H1 (cell line): ENCODE data around the gene TBC1D17. TPM values are rescaled to one million over a fixed set of nuclear protein-coding genes. Genes with fewer than 3 reads are reported as not detected.
A peak's percentile ranks its signal among the peaks of the same experiment; 100 is the strongest.

ENCODE experiments used
- CTCF ChIA-PET: fragments of 300-600 bp; sonication (Branson Sonifier 250); formaldehyde crosslinking; loops from one replicate; lab custom pipeline; 2021; ENCODE audit not compliant: partially characterized antibody; lab: Charles Lee
- POLR2A ChIA-PET: fragments of 300-600 bp; sonication (Branson Sonifier 250); formaldehyde crosslinking; loops from one replicate; lab custom pipeline; 2021; ENCODE audit warnings: inconsistent platforms; ENCODE audit not compliant: partially characterized antibody; lab: Charles Lee
- DNase-seq, 2 experiments: peaks; one replicate each; pipeline versions ENCODE4 v3.0.0 to v3.0.0-alpha.2; 2010 to 2022; ENCODE audit warnings: low spot score in 2 of 2, low read depth in 1 of 2, mixed read lengths in 1 of 2
- FAIRE-seq: peaks from 2 replicates; lab custom pipeline; 2011; peaks lifted over from hg19 to GRCh38; lab: Jason Lieb, UNC
- H2AFZ ChIP-seq: 2 replicates; pipeline ENCODE4 v1.8.1; 2012; ENCODE audit warnings: low read length, inconsistent platforms
- H2AK5ac ChIP-seq: 2 replicates; pipeline ENCODE4 v1.6.1; 2013; ENCODE audit warnings: low read depth, low read length
- H2BK120ac ChIP-seq: replicated peaks from 2 replicates; pipeline ENCODE3; 2013; ENCODE audit warnings: low read depth, low read length, inconsistent platforms
- H2BK12ac ChIP-seq: 2 replicates; pipeline ENCODE4 v1.6.1; 2013; ENCODE audit warnings: low read depth, low read length
- H2BK15ac ChIP-seq: 2 replicates; pipeline ENCODE4 v1.6.1; 2013; ENCODE audit warnings: low read length
- H2BK20ac ChIP-seq: 2 replicates; pipeline ENCODE4 v1.6.1; 2013; ENCODE audit warnings: low read length
- H2BK5ac ChIP-seq: 2 replicates; pipeline ENCODE4 v1.6.1; 2013; ENCODE audit warnings: low read depth, low read length
- H3K14ac ChIP-seq: 2 replicates; pipeline ENCODE4 v1.6.1; 2013; ENCODE audit warnings: inconsistent platforms; ENCODE audit not compliant: insufficient read length
- H3K18ac ChIP-seq: 2 replicates; pipeline ENCODE4 v1.6.1; 2013; ENCODE audit warnings: low read length; ENCODE audit errors: extremely low read depth
- H3K23ac ChIP-seq: 2 replicates; pipeline ENCODE4 v1.6.1; 2013; ENCODE audit warnings: inconsistent platforms; ENCODE audit not compliant: insufficient read length
- H3K23me2 ChIP-seq: 2 replicates; pipeline ENCODE4 v1.6.1; 2013; ENCODE audit warnings: low read depth, low read length
- H3K27ac ChIP-seq: 2 replicates; pipeline ENCODE4 v1.6.1; 2011; ENCODE audit warnings: low read depth, low read length, inconsistent platforms
- H3K27me3 ChIP-seq, 4 experiments: replicated peaks in 1 of 4; 1 replicate in 1 of 4; 2 replicates in 3 of 4; pipeline versions ENCODE4 v1.6.1 to v1.8.1; 2011 to 2013; ENCODE audit warnings: low read length in 3 of 4, mild to moderate bottlenecking in 3 of 4, inconsistent platforms in 2 of 4, mixed read lengths in 2 of 4, moderate library complexity in 1 of 4; ENCODE audit not compliant: control insufficient read depth in 3 of 4, insufficient read depth in 3 of 4; ENCODE audit errors: extremely low read depth in 1 of 4
- H3K36me3 ChIP-seq, 4 experiments: 2 replicates each; pipeline versions ENCODE4 v1.6.1 to v1.8.1; 2011 to 2013; ENCODE audit warnings: mild to moderate bottlenecking in 4 of 4, low read length in 3 of 4, moderate library complexity in 2 of 4, control low read depth in 1 of 4, inconsistent platforms in 1 of 4; ENCODE audit not compliant: insufficient read depth in 4 of 4, control insufficient read depth in 2 of 4
- H3K4ac ChIP-seq: replicated peaks from 2 replicates; pipeline ENCODE3; 2013; ENCODE audit warnings: low read length, low read depth, mixed read lengths, inconsistent platforms; ENCODE audit not compliant: insufficient read length
- H3K4me1 ChIP-seq, 4 experiments: replicated peaks in 1 of 4; 1 replicate in 1 of 4; 2 replicates in 3 of 4; pipeline versions ENCODE4 v1.6.1 to v1.8.1; 2011 to 2013; ENCODE audit warnings: low read length in 3 of 4, inconsistent platforms in 2 of 4, mixed read lengths in 1 of 4; ENCODE audit not compliant: insufficient read depth in 4 of 4, control insufficient read depth in 3 of 4
- H3K4me2 ChIP-seq, 2 experiments: 2 replicates each; pipeline versions ENCODE4 v1.6.1 to v1.8.1; 2011 to 2013; ENCODE audit warnings: low read depth in 2 of 2, low read length in 2 of 2, control low read depth in 1 of 2, inconsistent platforms in 1 of 2, mild to moderate bottlenecking in 1 of 2; ENCODE audit not compliant: insufficient read depth in 1 of 2
- H3K4me3 ChIP-seq, 4 experiments: fragments of 200-600, 300-600 bp in 1 of 4; sonication (generic), shearing (Covaris generic), sonication (Bioruptor Twin) in 1 of 4; 2 replicates each; pipeline versions ENCODE4 v1.5.1 to v1.8.1; 2011 to 2016; ENCODE audit warnings: low read length in 4 of 4, low read depth in 3 of 4, control low read depth in 2 of 4, inconsistent platforms in 2 of 4, mild to moderate bottlenecking in 2 of 4, mixed read lengths in 1 of 4, moderate library complexity in 1 of 4; ENCODE audit not compliant: insufficient read depth in 2 of 4; ENCODE audit errors: extremely low read depth in 1 of 4
- H3K56ac ChIP-seq: replicated peaks from 2 replicates; pipeline ENCODE3; 2013; ENCODE audit warnings: low read depth, mild to moderate bottlenecking, mixed read lengths, low read length, inconsistent platforms; ENCODE audit not compliant: insufficient read length
- H3K79me1 ChIP-seq: 2 replicates; pipeline ENCODE4 v1.6.1; 2013; ENCODE audit warnings: low read depth, low read length, control low read depth
- H3K79me2 ChIP-seq, 2 experiments: 2 replicates each; pipeline versions ENCODE4 v1.6.1 to v1.8.1; 2012 to 2013; ENCODE audit warnings: low read length in 2 of 2, mild to moderate bottlenecking in 2 of 2, inconsistent platforms in 1 of 2; ENCODE audit not compliant: insufficient read depth in 2 of 2, control insufficient read depth in 1 of 2
- H3K9ac ChIP-seq, 4 experiments: replicated peaks in 1 of 4; 1 replicate in 1 of 4; 2 replicates in 3 of 4; pipeline versions ENCODE4 v1.6.1 to v1.8.1; 2011 to 2013; ENCODE audit warnings: low read depth in 3 of 4, low read length in 3 of 4, control low read depth in 2 of 4, mild to moderate bottlenecking in 2 of 4, moderate library complexity in 2 of 4, inconsistent platforms in 1 of 4; ENCODE audit errors: extremely low read depth in 1 of 4
- H3K9me3 ChIP-seq, 2 experiments: 2 replicates each; pipeline versions ENCODE4 v1.6.1 to v1.8.1; 2012 to 2013; ENCODE audit warnings: mild to moderate bottlenecking in 2 of 2, moderate library complexity in 2 of 2, control low read depth in 1 of 2, inconsistent platforms in 1 of 2, low read depth in 1 of 2, low read length in 1 of 2, mixed read lengths in 1 of 2; ENCODE audit not compliant: insufficient read depth in 2 of 2
- H4K20me1 ChIP-seq, 2 experiments: replicated peaks in 1 of 2; 2 replicates each; pipeline versions ENCODE3 to v1.8.1; 2011 to 2013; ENCODE audit warnings: inconsistent platforms in 2 of 2, low read length in 2 of 2, mild to moderate bottlenecking in 1 of 2; ENCODE audit not compliant: insufficient read depth in 2 of 2, control insufficient read depth in 1 of 2
- H4K5ac ChIP-seq: 2 replicates; pipeline ENCODE4 v1.6.1; 2013; ENCODE audit warnings: low read length, low read depth, mixed read lengths, inconsistent platforms; ENCODE audit not compliant: insufficient read length
- H4K8ac ChIP-seq: 2 replicates; pipeline ENCODE4 v1.8.0; 2013; ENCODE audit warnings: mild to moderate bottlenecking, moderate library complexity, low read length, inconsistent platforms; ENCODE audit not compliant: insufficient read depth; ENCODE audit errors: extremely low read depth
- H4K91ac ChIP-seq: replicated peaks from 2 replicates; pipeline ENCODE3; 2013; ENCODE audit warnings: low read length, mixed read lengths, inconsistent platforms; ENCODE audit not compliant: insufficient read length
- FOSL1 ChIP-seq: IDR thresholded peaks from 2 replicates; pipeline ENCODE4 v1.6.1; 2011; ENCODE audit warnings: mild to moderate bottlenecking, low read depth, low read length, moderate library complexity; ENCODE audit not compliant: insufficient read depth
- GTF2F1 ChIP-seq: IDR thresholded peaks from 2 replicates; pipeline ENCODE4 v1.6.1; 2012; ENCODE audit warnings: low read depth, low read length, improper control_type of control experiment, borderline replicate concordance
- MAFK ChIP-seq: IDR thresholded peaks from 2 replicates; pipeline ENCODE4 v1.6.1; 2012; ENCODE audit warnings: low read depth, mild to moderate bottlenecking, improper control_type of control experiment, low read length
- RXRA ChIP-seq: IDR thresholded peaks from 2 replicates; pipeline ENCODE4 v1.6.1; 2011; ENCODE audit warnings: low read depth, mild to moderate bottlenecking, low read length, moderate library complexity; ENCODE audit not compliant: insufficient read depth
- SP1 ChIP-seq: IDR thresholded peaks from 2 replicates; pipeline ENCODE4 v1.6.1; 2011; ENCODE audit warnings: low read depth, low read length
- SRF ChIP-seq: IDR thresholded peaks from 2 replicates; pipeline ENCODE4 v1.6.1; 2011; ENCODE audit warnings: mild to moderate bottlenecking, low read depth, low read length, moderate library complexity
- WGBS, 2 experiments: shearing (Covaris generic) in 1 of 2; methylation state at CpG; one replicate each; pipeline versions ENCODE4 v1.1.6 to v1.1.7; 2013 to 2015; ENCODE audit warnings: low lambda C conversion rate in 2 of 2, mixed read lengths in 2 of 2, inconsistent platforms in 1 of 2, low coverage in 1 of 2, missing lambda C conversion rate in 1 of 2; ENCODE audit not compliant: insufficient replicate concordance in 2 of 2, insufficient coverage in 1 of 2, insufficient read length in 1 of 2; ENCODE audit errors: extremely low coverage in 1 of 2, missing lambda C conversion rate in 1 of 2; 5-methylcytosine and 5-hydroxymethylcytosine counted together
- polyA plus RNA-seq, 7 experiments: library from polyadenylated mRNA; depleted of rRNA in 3 of 7; stranded (reverse) in 5 of 7; unstranded in 2 of 7; fragments of >200 nt in 5 of 7; fragments of 200-250 nt in 2 of 7; gene quantifications; 1 replicate in 5 of 7; 2 replicates in 1 of 7; 4 replicates in 1 of 7; pipeline versions ENCODE4 v1.2.1 to v1.2.3, GENCODE V29; 2011 to 2013; ENCODE audit warnings: missing spikeins in 2 of 7, mixed read lengths in 2 of 7
- total RNA-seq: library from RNA; stranded (reverse); fragmentation: NEBNext Ultra II Directional; extraction: Animal tissue kit (Norgen Biotek cat#: 25700); gene quantifications from 2 replicates; pipeline ENCODE4 v1.2.1, GENCODE V29; 2021
- TF ChIP-seq, protein P1 (sequence below): IDR thresholded peaks from 2 replicates; pipeline ENCODE4 v1.6.1; 2012; ENCODE audit warnings: low read length, inconsistent platforms

Gene TBC1D17
- total and polyA plus RNA-seq, 2 of the 8 experiments (the other 6 are each of a cell fraction or from before 2014, with no cell fraction given), result 30.3 to 44.9 TPM

- H4K5ac ChIP-seq, result no peak overlapping the region
- no peaks in the 10 kb centered on the region for H3K9me3 ChIP-seq
- H4K8ac ChIP-seq, result no peak overlapping the region
- H3K79me2 ChIP-seq, result peaks cover 17 to 28% of the 10 kb centered on the region in 2 experiments
- H3K9ac ChIP-seq, result peak overlapping the region in 1 of 4 experiments; percentile 68; a peak in 4 of 7 replicates
- H3K23ac ChIP-seq, result no peak overlapping the region
- H4K91ac ChIP-seq, result no peak overlapping the region
- peaks cover 10% of the 10 kb centered on the region; the same call in 1 of the 2 replicates for H3K23me2 ChIP-seq
- H3K4ac ChIP-seq, result no peak overlapping the region
- no peak overlapping the region for H3K14ac ChIP-seq
- H2BK15ac ChIP-seq, result no peak overlapping the region
- H2BK120ac ChIP-seq, result no peak overlapping the region
- H3K4me3 ChIP-seq, result peak overlapping the region; percentile 64 to 88 (median 80); a peak in 7 of 8 replicates
- peaks cover 22 to 30% of the 10 kb centered on the region in 2 experiments for H4K20me1 ChIP-seq
- H2AFZ ChIP-seq, result no peak overlapping the region
- H3K27ac ChIP-seq, result no peak overlapping the region
- H3K56ac ChIP-seq, result no peak overlapping the region
- FAIRE-seq, result no peak
- H2BK5ac ChIP-seq, result no peak overlapping the region
- H2BK20ac ChIP-seq, result no peak overlapping the region
- CTCF ChIA-PET, result interaction anchor here (0.6 to 1.8 kb wide), 6 partner anchors 13 to 160 kb away, joined by 3 to 7 read pairs (median 3); partner anchors contain the start of gene ADM5
- 62% methylated on average over 12 of the region's 12 CpGs; no CpG with 5 or more reads in 1 of the 2 experiments for WGBS, 2 experiments
- H3K27me3 ChIP-seq, result no peaks in the 10 kb centered on the region; a peak in 1 of 7 replicates
- peak overlapping the region; percentile 93; the same call in 1 of the 2 replicates for H2AK5ac ChIP-seq
- H3K4me1 ChIP-seq, result peaks cover 3 to 9% (median 6%) of the 10 kb centered on the region in 4 experiments
- no peak for DNase-seq
- POLR2A ChIA-PET, result interaction anchor here (0.7 to 12.4 kb wide), 29 partner anchors 9 to 174 kb away, joined by 3 to 247 read pairs (median 5); partner anchors contain the start of genes ADM5, AKT1S1, AP2A1 and ATF5
- H3K18ac ChIP-seq, result no peak overlapping the region
- 0 out of 2 replicates have a peak overlapping the region, but pooled peaks have one; percentile 60 for H2BK12ac ChIP-seq
- H3K4me2 ChIP-seq, result peak overlapping the region; percentile 72 to 74
- peaks cover 0 to 16% (median 7%) of the 10 kb centered on the region in 4 experiments; a peak in 3 of 8 replicates for H3K36me3 ChIP-seq
- H3K79me1 ChIP-seq, result peaks cover 18% of the 10 kb centered on the region
- no peak for TF ChIP-seq MAFK
- TF ChIP-seq SRF, result no peak
- TF ChIP-seq, protein P1, sequence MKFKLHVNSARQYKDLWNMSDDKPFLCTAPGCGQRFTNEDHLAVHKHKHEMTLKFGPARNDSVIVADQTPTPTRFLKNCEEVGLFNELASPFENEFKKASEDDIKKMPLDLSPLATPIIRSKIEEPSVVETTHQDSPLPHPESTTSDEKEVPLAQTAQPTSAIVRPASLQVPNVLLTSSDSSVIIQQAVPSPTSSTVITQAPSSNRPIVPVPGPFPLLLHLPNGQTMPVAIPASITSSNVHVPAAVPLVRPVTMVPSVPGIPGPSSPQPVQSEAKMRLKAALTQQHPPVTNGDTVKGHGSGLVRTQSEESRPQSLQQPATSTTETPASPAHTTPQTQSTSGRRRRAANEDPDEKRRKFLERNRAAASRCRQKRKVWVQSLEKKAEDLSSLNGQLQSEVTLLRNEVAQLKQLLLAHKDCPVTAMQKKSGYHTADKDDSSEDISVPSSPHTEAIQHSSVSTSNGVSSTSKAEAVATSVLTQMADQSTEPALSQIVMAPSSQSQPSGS, result no peak
- TF ChIP-seq SP1, result no peak
- no peak for TF ChIP-seq FOSL1
- no peak for TF ChIP-seq GTF2F1
- no peak for TF ChIP-seq RXRA
These were observed 27.3 kb upstream of the TBC1D17 start for GRCh38 chr19:49850221-49850486.
